ENCODE data around the gene MDH2. TPM values are rescaled to one million over a fixed set of nuclear protein-coding genes. Genes with fewer than 3 reads are reported as not detected.
"Not testable (repeated sequence)": the region's sequence is repeated elsewhere in the genome, so short reads cannot be mapped to it uniquely, and the experiment has no call there.

Gene MDH2
- total RNA-seq, 4 donors from 2014 or later = 24.3 to 88.4 (median 30.0) TPM

- Histone ChIP-seq H3K27ac (no peak overlapping the region), H3K9me3 (no peaks in the 10 kb centered on the region), H3K4me3 (no peak overlapping the region), H3K4me1 (no peaks in the 10 kb centered on the region), H3K36me3 (no peaks in the 10 kb centered on the region), H3K27me3 (no peaks in the 10 kb centered on the region)
- DNase-seq = no peak
- TF ChIP-seq POLR2A (IDR thresholded peaks at IDR 0.05) (no peak), CTCF (IDR thresholded peaks at IDR 0.05) (no peak)
- intact Hi-C loops (cut with DNase I; ENCODE audit: low total_unique reads) = no loop called here
These were observed 39.7 kb upstream of the MDH2 start for GRCh38 chr7:76008156-76008687.

- DNase-seq = no peak
- no peak overlapping the region for H3K27ac ChIP-seq
- H3K36me3 ChIP-seq = no peaks in the 10 kb centered on the region
- H3K4me1 ChIP-seq = no peaks in the 10 kb centered on the region
- H3K9me3 ChIP-seq = no peaks in the 10 kb centered on the region
- no peak overlapping the region for H3K4me3 ChIP-seq
- no peak for TF ChIP-seq CTCF (IDR thresholded peaks at IDR 0.05)
- no peak for TF ChIP-seq POLR2A (IDR thresholded peaks at IDR 0.05)
- intact Hi-C loops (cut with DNase I; ENCODE audit: low total_unique reads) = no loop called here
- no peaks in the 10 kb centered on the region for H3K27me3 ChIP-seq
These were observed 38.0 kb upstream of the MDH2 start for GRCh38 chr7:76009672-76010600.

GRCh38 chr7:76011442-76011861, 36.5 kb upstream of the MDH2 start:
- Histone ChIP-seq H3K27me3 (no peaks in the 10 kb centered on the region), H3K4me3 (no peak overlapping the region), H3K9me3 (no peaks in the 10 kb centered on the region), H3K36me3 (no peaks in the 10 kb centered on the region), H3K4me1 (no peaks in the 10 kb centered on the region), H3K27ac (peak overlapping the region; percentile 6 to 74)
- TF ChIP-seq CTCF (IDR thresholded peaks at IDR 0.05) (no peak), POLR2A (IDR thresholded peaks at IDR 0.05) (no peak)
- DNase-seq = peak in 1 of 2 donors; percentile 28
- intact Hi-C loops (cut with DNase I; ENCODE audit: low total_unique reads) = no loop called here

- H3K27ac ChIP-seq = no peak overlapping the region
- TF ChIP-seq CTCF (IDR thresholded peaks at IDR 0.05) (no peak), POLR2A (IDR thresholded peaks at IDR 0.05) (no peak)
- H3K4me1 ChIP-seq = no peaks in the 10 kb centered on the region
- intact Hi-C loops (cut with DNase I; ENCODE audit: low total_unique reads) = no loop called here
- H3K27me3 ChIP-seq = no peaks in the 10 kb centered on the region
- H3K4me3 ChIP-seq = no peak overlapping the region
- no peak for DNase-seq
- H3K9me3 ChIP-seq = no peaks in the 10 kb centered on the region
- no peaks in the 10 kb centered on the region for H3K36me3 ChIP-seq
These were observed 31.5 kb upstream of the MDH2 start for GRCh38 chr7:76016191-76016947.

GRCh38 chr7:76018520-76018919, 29.4 kb upstream of the MDH2 start:
- H3K4me3 ChIP-seq; intact Hi-C loops (cut with DNase I; ENCODE audit: low total_unique reads); H3K27me3 ChIP-seq; H3K4me1 ChIP-seq; DNase-seq; H3K9me3 ChIP-seq; H3K27ac ChIP-seq; H3K36me3 ChIP-seq: not testable (repeated sequence)
